GM12878 (cell line): ENCODE measurements around the gene ADA. TPM values are rescaled to one million over a fixed set of nuclear protein-coding genes. Genes with fewer than 3 reads are reported as not detected.

Source experiments
- ATAC-seq: fragments of 200-7000 bp; cut with Tn5 transposase; 3 replicates; pipeline ENCODE4 v1.9.1; 2020; ENCODE audit warnings: mild to moderate bottlenecking, moderate library complexity
- BruUV-seq: library from RNA; stranded (reverse); fragments of 400-500 nt; replicated peaks from 2 replicates; lab custom pipeline; 2021; lab: Mats Ljungman, UMichigan
- CTCF ChIA-PET: fragments of 300-600 bp; sonication (Branson Sonifier 250); formaldehyde crosslinking; extraction: SDS; loops from one replicate; lab custom pipeline; 2021; ENCODE audit warnings: inconsistent platforms; lab: Yijun Ruan, JAX
- POLR2A ChIA-PET: fragments of 350-600 bp; formaldehyde crosslinking; extraction: SDS; loops from one replicate; lab custom pipeline; 2021; ENCODE audit warnings: inconsistent platforms; lab: Charles Lee
- RAD21 ChIA-PET: fragments of 300-600 bp; sonication (Branson Sonifier 250); formaldehyde crosslinking; loops from one replicate; lab custom pipeline; 2023; ENCODE audit warnings: antibody characterized with exemption; ENCODE audit not compliant: unreplicated experiment; lab: Charles Lee
- SMC1A ChIA-PET: fragments of 300-600 bp; sonication (Branson Sonifier 250); formaldehyde crosslinking; loops from one replicate; lab custom pipeline; 2023; ENCODE audit not compliant: unreplicated experiment, uncharacterized antibody; lab: Charles Lee
- DNase-seq: peaks from one replicate; pipeline ENCODE4 v3.0.0-alpha.2; 2011; ENCODE audit warnings: low read depth, low spot score
- FAIRE-seq: peaks from 3 replicates; lab custom pipeline; 2011; peaks lifted over from hg19 to GRCh38; lab: Jason Lieb, UNC
- H2AFZ ChIP-seq: 2 replicates; pipeline ENCODE4 v1.6.0; 2011; ENCODE audit warnings: low read depth, low read length, control low read depth; ENCODE audit not compliant: control insufficient read depth
- H3K27ac ChIP-seq: 2 replicates; pipeline ENCODE4 v1.5.1; 2011; ENCODE audit warnings: control low read depth; ENCODE audit not compliant: control insufficient read depth, insufficient read depth
- H3K27me3 ChIP-seq, 2 experiments: replicated peaks in 1 of 2; 2 replicates each; pipeline versions ENCODE4 v1.6.0 to v1.6.1; 2011; ENCODE audit warnings: low read length in 1 of 2; ENCODE audit not compliant: control insufficient read depth in 2 of 2, insufficient read depth in 2 of 2
- H3K36me3 ChIP-seq, 2 experiments: 2 replicates each; pipeline ENCODE4 v1.5.1; 2011; ENCODE audit warnings: low read length in 1 of 2; ENCODE audit not compliant: control insufficient read depth in 2 of 2, insufficient read depth in 2 of 2
- H3K4me1 ChIP-seq: 2 replicates; pipeline ENCODE4 v1.6.1; 2011; ENCODE audit warnings: mild to moderate bottlenecking, low read length, moderate library complexity, mixed read lengths; ENCODE audit not compliant: control insufficient read depth, insufficient read depth
- H3K4me2 ChIP-seq: 2 replicates; pipeline ENCODE4 v1.6.0; 2011; ENCODE audit warnings: control low read depth; ENCODE audit not compliant: control insufficient read depth, insufficient read depth
- H3K4me3 ChIP-seq: fragments of 200-600 bp; sonication (generic); 2 replicates; pipeline ENCODE4 v1.5.1; 2016
- H3K79me2 ChIP-seq: 2 replicates; pipeline ENCODE4 v1.6.0; 2011; ENCODE audit warnings: low read length; ENCODE audit not compliant: control insufficient read depth, insufficient read depth
- H3K9ac ChIP-seq: 2 replicates; pipeline ENCODE4 v1.8.0; 2011; ENCODE audit warnings: low read length, control low read depth, mixed read lengths; ENCODE audit not compliant: control insufficient read depth, insufficient read depth
- H3K9me3 ChIP-seq: replicated peaks from 3 replicates; pipeline ENCODE4 v1.5.1; 2011; ENCODE audit warnings: mild to moderate bottlenecking, low read length; ENCODE audit not compliant: control insufficient read depth, insufficient read depth
- H4K20me1 ChIP-seq: 2 replicates; pipeline ENCODE4 v1.6.0; 2011; ENCODE audit not compliant: control insufficient read depth, insufficient read depth
- CEBPZ ChIP-seq: fragments of 150-350 bp; IDR thresholded peaks from 2 replicates; pipeline ENCODE4 v1.6.1; 2016; ENCODE audit warnings: low read depth, low read length
- IKZF1 ChIP-seq: fragments of 450-650 bp; conservative IDR thresholded peaks from 2 replicates; pipeline ENCODE4 v1.6.1; 2017; ENCODE audit warnings: antibody characterized with exemption, mild to moderate bottlenecking
- MTA2 ChIP-seq: fragments of 450-650 bp; IDR thresholded peaks from 2 replicates; pipeline ENCODE4 v1.6.1; 2016; ENCODE audit warnings: low read depth, mild to moderate bottlenecking, moderate library complexity
- NFIC ChIP-seq: IDR thresholded peaks from 2 replicates; pipeline ENCODE4 v1.6.1; 2012; ENCODE audit warnings: low read depth, mild to moderate bottlenecking, inconsistent platforms, low read length, moderate library complexity
- NFXL1 ChIP-seq: fragments of 450-650 bp; IDR thresholded peaks from 2 replicates; pipeline ENCODE4 v1.6.1; 2017; ENCODE audit warnings: antibody characterized with exemption, mild to moderate bottlenecking, borderline replicate concordance
- NKRF ChIP-seq: fragments of 450-650 bp; conservative IDR thresholded peaks from 2 replicates; pipeline ENCODE4 v1.6.1; 2017; ENCODE audit warnings: mild to moderate bottlenecking, moderate library complexity
- PAX8 ChIP-seq: fragments of 450-650 bp; IDR thresholded peaks from 2 replicates; pipeline ENCODE4 v1.6.1; 2017; ENCODE audit warnings: mild to moderate bottlenecking, moderate library complexity
- SMARCA5 ChIP-seq: fragments of 450-650 bp; IDR thresholded peaks from 2 replicates; pipeline ENCODE4 v1.6.1; 2017; ENCODE audit warnings: mild to moderate bottlenecking
- SMC3 ChIP-seq: IDR thresholded peaks from 2 replicates; pipeline ENCODE4 v1.6.1; 2011; ENCODE audit warnings: low read length, improper control_type of control experiment, borderline replicate concordance
- SP1 ChIP-seq: IDR thresholded peaks from one replicate; pipeline ENCODE4 v1.6.1; 2011; ENCODE audit warnings: low read depth, low read length
- ZNF274 ChIP-seq: IDR thresholded peaks from one replicate; pipeline ENCODE4 v1.8.0; 2011; ENCODE audit not compliant: insufficient read length, insufficient read depth
- WGBS: methylation state at CpG from one replicate; pipeline ENCODE4 v1.1.6; 2016; ENCODE audit warnings: low lambda C conversion rate; ENCODE audit not compliant: insufficient replicate concordance, insufficient coverage; ENCODE audit errors: missing lambda C conversion rate; 5-methylcytosine and 5-hydroxymethylcytosine counted together
- in situ Hi-C: fragments of 300-500 bp; cut with MboI; formaldehyde crosslinking; loops from 9 replicates; pipeline ENCODE4 v1.14.3; 2018; ENCODE audit warnings: mixed read lengths
- intact Hi-C: fragments of 100-400 bp; cut with micrococcal nuclease; formaldehyde crosslinking; loops from one replicate; pipeline ENCODE4 v1.14.2; 2022; ENCODE audit not compliant: unreplicated experiment
- polyA plus RNA-seq, 11 experiments: library from polyadenylated mRNA; depleted of rRNA in 4 of 11; unstranded in 6 of 11; stranded (reverse) in 5 of 11; fragments of >200 nt; fragmentation: Nextera tagmentation in 4 of 11; fragmentation: Illumina TruSeq in 1 of 11; extraction: Ambion mirVana in 4 of 11; extraction: Trizol in 1 of 11; gene quantifications; 1 replicate in 1 of 11; 2 replicates in 10 of 11; pipeline versions ENCODE4 v1.2.1 to v1.2.3, GENCODE V29; 2011 to 2016; ENCODE audit warnings: inconsistent platforms in 2 of 11, missing spikeins in 2 of 11, low read depth in 1 of 11
- total RNA-seq, 4 experiments: library from RNA; depleted of rRNA in 3 of 4; stranded (reverse); fragments of >200 nt in 3 of 4; fragmentation: Illumina TruSeq in 1 of 4; extraction: Trizol in 1 of 4; gene quantifications; 2 replicates each; pipeline versions ENCODE4 v1.2.1 to v1.2.3, GENCODE V29; 2013 to 2021
- TF ChIP-seq, protein P1 (sequence below): IDR thresholded peaks from 2 replicates; pipeline ENCODE4 v1.6.1; 2012; ENCODE audit warnings: mild to moderate bottlenecking, low read depth, low read length

The ADA gene
- total and polyA plus RNA-seq, 10 of the 15 experiments (the other 5 are each of a cell fraction or from before 2014, with no cell fraction given) = 40.9 to 217 (median 90.8) TPM

DNA sequence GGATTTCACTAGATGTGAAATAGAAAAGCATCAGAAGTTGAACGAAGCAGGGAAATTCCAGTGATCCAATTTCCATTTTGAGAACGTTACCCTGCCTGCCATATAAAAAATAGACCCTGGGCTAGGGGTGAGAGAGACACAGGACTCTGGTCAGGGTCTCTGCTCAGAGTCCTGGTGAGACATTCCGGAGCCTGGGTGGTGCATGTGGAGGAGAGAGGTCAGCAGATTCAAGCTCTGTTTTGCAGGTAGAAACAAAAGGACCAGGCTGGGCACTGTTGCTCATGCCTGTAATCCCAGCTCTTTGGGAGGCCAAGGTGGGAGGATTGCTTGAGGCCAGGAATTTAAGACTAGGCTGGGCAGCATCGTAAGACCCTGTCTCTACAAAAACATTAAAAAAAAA, 51.2 kb downstream of the ADA start (continued):
- TF ChIP-seq CEBPZ = no peak
- TF ChIP-seq NKRF = no peak

GRCh38 chr20:44599715-44600114, 51.8 kb downstream of the ADA start:
- no peaks in the 10 kb centered on the region for H3K79me2 ChIP-seq
- WGBS = 0% methylated on average over 1 of the region's 1 CpG
- H3K9ac ChIP-seq = no peak overlapping the region
- SMC1A ChIA-PET = interaction anchor here (2.4 to 9.7 kb wide), 5 partner anchors 10 to 84 kb away, joined by 25 to 144 read pairs (median 42); no protein-coding TSS in a partner anchor
- TF ChIP-seq SMARCA5 = no peak
- TF ChIP-seq, protein P1, sequence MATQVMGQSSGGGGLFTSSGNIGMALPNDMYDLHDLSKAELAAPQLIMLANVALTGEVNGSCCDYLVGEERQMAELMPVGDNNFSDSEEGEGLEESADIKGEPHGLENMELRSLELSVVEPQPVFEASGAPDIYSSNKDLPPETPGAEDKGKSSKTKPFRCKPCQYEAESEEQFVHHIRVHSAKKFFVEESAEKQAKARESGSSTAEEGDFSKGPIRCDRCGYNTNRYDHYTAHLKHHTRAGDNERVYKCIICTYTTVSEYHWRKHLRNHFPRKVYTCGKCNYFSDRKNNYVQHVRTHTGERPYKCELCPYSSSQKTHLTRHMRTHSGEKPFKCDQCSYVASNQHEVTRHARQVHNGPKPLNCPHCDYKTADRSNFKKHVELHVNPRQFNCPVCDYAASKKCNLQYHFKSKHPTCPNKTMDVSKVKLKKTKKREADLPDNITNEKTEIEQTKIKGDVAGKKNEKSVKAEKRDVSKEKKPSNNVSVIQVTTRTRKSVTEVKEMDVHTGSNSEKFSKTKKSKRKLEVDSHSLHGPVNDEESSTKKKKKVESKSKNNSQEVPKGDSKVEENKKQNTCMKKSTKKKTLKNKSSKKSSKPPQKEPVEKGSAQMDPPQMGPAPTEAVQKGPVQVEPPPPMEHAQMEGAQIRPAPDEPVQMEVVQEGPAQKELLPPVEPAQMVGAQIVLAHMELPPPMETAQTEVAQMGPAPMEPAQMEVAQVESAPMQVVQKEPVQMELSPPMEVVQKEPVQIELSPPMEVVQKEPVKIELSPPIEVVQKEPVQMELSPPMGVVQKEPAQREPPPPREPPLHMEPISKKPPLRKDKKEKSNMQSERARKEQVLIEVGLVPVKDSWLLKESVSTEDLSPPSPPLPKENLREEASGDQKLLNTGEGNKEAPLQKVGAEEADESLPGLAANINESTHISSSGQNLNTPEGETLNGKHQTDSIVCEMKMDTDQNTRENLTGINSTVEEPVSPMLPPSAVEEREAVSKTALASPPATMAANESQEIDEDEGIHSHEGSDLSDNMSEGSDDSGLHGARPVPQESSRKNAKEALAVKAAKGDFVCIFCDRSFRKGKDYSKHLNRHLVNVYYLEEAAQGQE = no peak
- no peak for TF ChIP-seq SMC3
- no peak for TF ChIP-seq NFIC
- TF ChIP-seq MTA2 = no peak
- no peak for TF ChIP-seq ZNF274
- no peak for TF ChIP-seq IKZF1
- no peak for TF ChIP-seq NFXL1
- no peak for TF ChIP-seq PAX8
- no peak for TF ChIP-seq SP1
- TF ChIP-seq, all 136 proteins: peak for 0
- in situ Hi-C loops = loop anchor here (10.0 kb wide), 1 partner anchor 385 kb away; the partner anchor contains the start of gene OSER1
- ChIA-PET POLR2A (interaction anchor here (1.1 to 4.4 kb wide), 4 partner anchors 13 to 47 kb away, joined by 3 to 46 read pairs (median 26); partner anchors contain the start of gene PKIG), CTCF (interaction anchor here (1.1 to 10.5 kb wide), 5 partner anchors 10 to 84 kb away, joined by 3 to 141 read pairs (median 38); partner anchors contain the start of gene SERINC3), RAD21 (interaction anchor here (3.2 to 4.0 kb wide), 3 partner anchors 13 to 17 kb away, joined by 13 to 61 read pairs (median 28); partner anchors contain the start of gene PKIG)
- intact Hi-C loops = no loop called here
- H3K9me3 ChIP-seq = no peaks in the 10 kb centered on the region
- peaks cover 22% of the 10 kb centered on the region for H3K4me1 ChIP-seq
- H3K4me2 ChIP-seq = no peak overlapping the region
- H3K27me3 ChIP-seq = no peaks in the 10 kb centered on the region
- FAIRE-seq (no peak), ATAC-seq (no peak), DNase-seq (no peak)
- H3K27ac ChIP-seq = no peak overlapping the region
- no TSS peak for BruUV-seq
- H2AFZ ChIP-seq = no peak overlapping the region
- no peaks in the 10 kb centered on the region; a peak in 1 of 4 replicates for H3K36me3 ChIP-seq
- H4K20me1 ChIP-seq = no peaks in the 10 kb centered on the region
- H3K4me3 ChIP-seq = no peak overlapping the region
